HG02798 (cell line): ENCODE results near the gene TNRC6C.
"Not testable (repeated sequence)": the region's sequence is repeated elsewhere in the genome, so short reads cannot be mapped to it uniquely, and the experiment has no call there.

ENCODE experiments used
- ATAC-seq: cut with Tn5 transposase; IDR thresholded peaks from one replicate; pipeline ENCODE4 v1.9.1; 2021; ENCODE audit warnings: mild to moderate bottlenecking; ENCODE audit not compliant: unreplicated experiment, poor library complexity

Gene TNRC6C

GRCh38 chr17:77961741-77962140 lies 3.2 kb downstream of the TNRC6C start:
- no peak for ATAC-seq

GRCh38 chr17:77962348-77962747 lies 3.8 kb downstream of the TNRC6C start:
- no peak for ATAC-seq

- no peak for ATAC-seq
These were observed 4.9 kb downstream of the TNRC6C start for GRCh38 chr17:77963441-77963840.

- no peak for ATAC-seq
These were observed 6.8 kb downstream of the TNRC6C start for GRCh38 chr17:77965352-77965751.

GRCh38 chr17:77966476-77966875 lies 8.0 kb downstream of the TNRC6C start:
- ATAC-seq, result no peak

GRCh38 chr17:77968788-77969187 lies 10.3 kb downstream of the TNRC6C start:
- no peak for ATAC-seq

- not testable (repeated sequence) for ATAC-seq
These were observed 13.8 kb downstream of the TNRC6C start for GRCh38 chr17:77972271-77972670.

- ATAC-seq, result no peak
These were observed 15.4 kb downstream of the TNRC6C start for GRCh38 chr17:77973953-77974352.

GRCh38 chr17:77974396-77974795 lies 15.9 kb downstream of the TNRC6C start:
- ATAC-seq, result no peak

GRCh38 chr17:77982430-77982829 lies 23.9 kb downstream of the TNRC6C start:
- not testable (repeated sequence) for ATAC-seq

GRCh38 chr17:77990301-77990700 lies 31.8 kb downstream of the TNRC6C start:
- no peak for ATAC-seq

GRCh38 chr17:77993735-77994134 lies 35.2 kb downstream of the TNRC6C start:
- ATAC-seq, result not testable (repeated sequence)

- ATAC-seq, result no peak
These were observed 36.8 kb downstream of the TNRC6C start for GRCh38 chr17:77995146-77995852.

GRCh38 chr17:77996256-77996655 lies 37.8 kb downstream of the TNRC6C start:
- ATAC-seq, result no peak

- no peak for ATAC-seq
These were observed 41.1 kb downstream of the TNRC6C start for GRCh38 chr17:77999413-78000173.

GRCh38 chr17:78000341-78000740 lies 41.8 kb downstream of the TNRC6C start:
- no peak for ATAC-seq

GRCh38 chr17:78001182-78001581 lies 42.7 kb downstream of the TNRC6C start:
- no peak for ATAC-seq

GRCh38 chr17:78001612-78002011 lies 43.1 kb downstream of the TNRC6C start:
- no peak for ATAC-seq

GRCh38 chr17:78002166-78002565 lies 43.7 kb downstream of the TNRC6C start:
- ATAC-seq, result no peak

- no peak for ATAC-seq
These were observed 47.1 kb downstream of the TNRC6C start for GRCh38 chr17:78005452-78006171.

- no peak for ATAC-seq
These were observed 47.8 kb downstream of the TNRC6C start for GRCh38 chr17:78006338-78006737.
